ENCODE data around the gene ATF7IP.

- no peak for TF ChIP-seq CTCF (IDR thresholded peaks at IDR 0.05; ENCODE audit: insufficient read depth, low read depth, low read length)
- no peak for TF ChIP-seq EZH2 (IDR thresholded peaks at IDR 0.05; ENCODE audit: insufficient read depth, low read length)
Measured at GRCh38 chr12:14373217-14373616, 7.7 kb downstream of the ATF7IP start.

All from astrocyte (in vitro differentiated cells and primary cell).